Measurements from ENCODE around the gene LIN7B. TPM values are rescaled to one million over a fixed set of nuclear protein-coding genes. Genes with fewer than 3 reads are reported as not detected.
"Not testable (repeated sequence)": the region's sequence is repeated elsewhere in the genome, so short reads cannot be mapped to it uniquely, and the experiment has no call there.

Gene LIN7B
- total and polyA plus RNA-seq, 3 experiments from 2014 or later: 4.0 to 8.1 (median 5.1) TPM

- POLR2A ChIA-PET: interaction anchor here (0.6 kb wide), 1 partner anchor 7 kb away, joined by 3 read pairs; no protein-coding TSS in a partner anchor
- peaks cover 18% of the 10 kb centered on the region for H3K4me1 ChIP-seq (ENCODE audit: insufficient read depth, low read length)
Measured at GRCh38 chr19:49117677-49118564, 3.8 kb downstream of the LIN7B start.

DNA sequence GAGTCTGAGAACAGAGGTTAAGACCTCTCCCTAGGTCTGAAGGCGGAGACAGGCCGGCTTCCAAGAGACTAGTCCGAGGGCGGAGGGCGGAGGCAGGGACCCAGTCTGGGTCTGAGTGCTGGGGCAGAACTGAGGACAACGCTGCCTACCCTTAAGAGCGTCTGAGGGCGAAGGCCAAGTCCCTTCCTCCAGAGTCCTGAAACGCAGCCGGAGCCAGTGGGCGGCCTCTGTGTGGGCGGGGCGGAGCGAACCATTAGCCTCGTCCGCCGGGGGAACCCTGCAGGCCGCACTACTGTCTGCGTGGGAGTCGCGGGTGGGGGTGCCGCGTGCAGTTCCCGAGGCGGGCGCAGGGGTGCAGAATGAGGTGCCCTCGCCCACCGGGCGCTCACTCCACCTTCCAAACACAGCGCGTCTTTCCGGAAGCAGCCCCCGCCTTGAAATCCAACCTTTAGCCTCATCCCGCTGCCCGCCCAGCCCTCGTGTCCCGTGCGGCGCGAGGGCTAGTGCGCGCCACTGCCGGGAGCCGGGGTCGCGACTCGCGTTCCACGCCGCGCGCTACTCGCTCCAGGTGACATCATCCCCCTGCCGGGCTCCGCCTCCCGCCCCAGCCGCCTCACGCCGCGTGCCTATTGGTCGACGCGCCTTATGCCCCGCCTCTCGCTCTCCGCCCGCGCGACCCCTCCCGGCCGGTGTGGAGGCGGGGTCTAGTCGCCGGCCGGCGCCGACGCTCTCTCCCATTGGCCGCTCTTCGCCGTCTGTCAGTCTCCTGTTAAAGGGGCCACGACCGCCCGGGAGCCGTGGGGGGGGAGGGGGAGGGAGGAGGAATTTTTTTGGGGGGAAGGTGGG, 4.6 kb downstream of the LIN7B start, which contains the start of gene C19orf73:
TSS of gene C19orf73 (minus strand) at position 579 of the 846 bp plus-strand sequence. CDS start at position 458, 121 bp downstream.
- Mint-ChIP-seq H3K27ac (peak within 1 kb of the TSS; percentile 87 to 96 (median 90)), H3K9me3 (no peaks in the 10 kb centered on the region), H3K36me3 (peaks cover 0 to 3% (median 0%) of the 10 kb centered on the region in 3 donors), H3K4me1 (peaks cover 35 to 46% (median 41%) of the 10 kb centered on the region in 3 donors), H3K27me3 (no peaks in the 10 kb centered on the region), H3K4me3 (peak within 1 kb of the TSS; percentile 84 to 93 (median 87))
- H3K27ac ChIP-seq (ENCODE audit: low read depth, low read length): peak within 1 kb of the TSS; percentile 93
- H3K27me3 ChIP-seq (ENCODE audit: insufficient read depth, low read length, poor library complexity, severe bottlenecking): no peaks in the 10 kb centered on the region
- no peaks in the 10 kb centered on the region for H3K9me3 ChIP-seq (ENCODE audit: low read length)
- H3K36me3 ChIP-seq (ENCODE audit: insufficient read depth, low read length): no peaks in the 10 kb centered on the region
- peaks cover 15% of the 10 kb centered on the region for H3K4me1 ChIP-seq (ENCODE audit: insufficient read depth, low read length)
- H3K4me3 ChIP-seq (ENCODE audit: low read length): peak within 1 kb of the TSS; percentile 78
- POLR2A ChIA-PET: no interaction called here
- CTCF ChIA-PET: interaction anchor here (1.0 to 1.8 kb wide), 3 partner anchors 9 to 125 kb away, joined by 3 to 5 read pairs (median 3); partner anchors contain the start of genes GYS1 and RUVBL2
- DNase-seq: peak; percentile 93 to 97 (median 97)

More at GRCh38 chr19:49117677-49118564, 3.8 kb downstream of the LIN7B start:
- Histone ChIP-seq H3K36me3 (ENCODE audit: insufficient read depth, low read length) (no peaks in the 10 kb centered on the region), H3K4me3 (ENCODE audit: low read length) (peak overlapping the region; percentile 78), H3K9me3 (ENCODE audit: low read length) (no peaks in the 10 kb centered on the region), H3K27me3 (ENCODE audit: insufficient read depth, low read length, poor library complexity, severe bottlenecking) (no peaks in the 10 kb centered on the region), H3K27ac (ENCODE audit: low read depth, low read length) (peak overlapping the region; percentile 93)
- CTCF ChIA-PET: interaction anchor here (0.8 to 1.8 kb wide), 3 partner anchors 12 to 125 kb away, joined by 3 to 6 read pairs (median 5); partner anchors contain the start of genes GYS1 and RUVBL2
- Mint-ChIP-seq H3K9me3 (no peaks in the 10 kb centered on the region), H3K36me3 (peaks cover 0 to 3% (median 0%) of the 10 kb centered on the region in 3 donors), H3K27ac (peak overlapping the region; percentile 87 to 96 (median 90)), H3K4me1 (peaks cover 41 to 54% (median 49%) of the 10 kb centered on the region in 3 donors), H3K27me3 (no peaks in the 10 kb centered on the region), H3K4me3 (peak overlapping the region; percentile 84 to 93 (median 87))
- DNase-seq: no peak

DNA sequence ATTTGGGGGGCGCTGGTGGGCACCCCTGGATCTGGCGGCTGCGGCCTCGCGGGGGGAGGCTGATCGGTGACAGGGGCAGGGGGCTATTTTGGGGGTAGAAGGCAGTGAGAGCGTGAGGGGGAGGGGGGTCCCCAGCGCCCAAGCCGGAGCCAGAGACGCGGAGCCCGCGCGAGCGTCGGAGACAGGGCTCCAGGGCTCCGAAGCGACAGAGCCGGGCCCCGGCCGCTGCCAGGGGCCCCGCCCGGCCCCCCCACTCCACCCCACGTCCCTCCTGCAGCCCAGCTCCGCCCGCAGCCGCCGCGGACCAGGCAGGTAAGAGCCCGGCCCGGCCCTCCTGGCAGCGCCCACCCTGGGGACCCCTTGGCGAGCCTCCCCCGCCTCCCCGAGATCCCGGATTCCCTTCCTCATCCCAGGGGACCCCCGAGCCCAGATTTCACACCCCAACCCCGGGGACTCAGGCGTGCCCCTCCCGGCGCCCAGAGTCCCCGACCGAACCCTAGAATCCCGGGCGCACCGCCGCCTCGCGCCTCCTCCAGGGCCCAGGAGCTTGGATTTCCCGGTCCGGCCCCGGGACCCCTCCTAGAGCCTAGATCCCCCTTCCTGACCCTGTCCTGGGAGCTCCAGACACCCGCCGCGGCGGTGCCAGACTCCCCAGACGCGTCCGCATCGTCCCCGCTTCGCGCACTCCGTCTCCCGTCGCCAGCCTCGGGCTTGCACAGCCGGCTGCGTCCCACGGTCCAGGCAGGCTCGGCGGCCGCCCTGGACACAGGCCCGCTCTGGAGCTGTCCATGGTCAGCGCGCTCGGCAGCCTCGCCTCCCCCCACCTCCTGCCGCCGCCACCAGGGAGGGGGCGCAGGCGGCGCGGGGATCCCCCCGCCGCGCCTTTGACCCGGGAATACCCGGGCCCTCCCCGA, 5.5 kb downstream of the LIN7B start, which contains the start of gene PPFIA3:
TSS of gene PPFIA3 (plus strand) at position 134 of the 914 bp plus-strand sequence. CDS start 8,330 bp downstream, outside the sequence.
- Mint-ChIP-seq H3K27me3 (no peaks in the 10 kb centered on the region), H3K4me3 (peak within 1 kb of the TSS; percentile 84 to 93 (median 87)), H3K4me1 (peaks cover 32 to 43% (median 38%) of the 10 kb centered on the region in 3 donors), H3K36me3 (peaks cover 0 to 3% (median 0%) of the 10 kb centered on the region in 3 donors), H3K27ac (peak within 1 kb of the TSS; percentile 87 to 96 (median 90)), H3K9me3 (no peaks in the 10 kb centered on the region)
- DNase-seq: peak in 4 of 5 donors; percentile 16 to 60 (median 18)
- CTCF ChIA-PET: interaction anchor here (1.0 to 2.3 kb wide), 3 partner anchors 8 to 22 kb away, joined by 3 to 5 read pairs (median 3); no protein-coding TSS in a partner anchor
- POLR2A ChIA-PET: interaction anchor here (0.9 kb wide), 1 partner anchor 126 kb away, joined by 3 read pairs; the partner anchor contains the start of gene RUVBL2
- H3K9me3 ChIP-seq (ENCODE audit: low read length): no peaks in the 10 kb centered on the region
- peak within 1 kb of the TSS; percentile 93 for H3K27ac ChIP-seq (ENCODE audit: low read depth, low read length)
- H3K27me3 ChIP-seq (ENCODE audit: insufficient read depth, low read length, poor library complexity, severe bottlenecking): no peaks in the 10 kb centered on the region
- H3K4me3 ChIP-seq (ENCODE audit: low read length): peak within 1 kb of the TSS; percentile 78
- no peaks in the 10 kb centered on the region for H3K36me3 ChIP-seq (ENCODE audit: insufficient read depth, low read length)
- peaks cover 13% of the 10 kb centered on the region for H3K4me1 ChIP-seq (ENCODE audit: insufficient read depth, low read length)

DNA sequence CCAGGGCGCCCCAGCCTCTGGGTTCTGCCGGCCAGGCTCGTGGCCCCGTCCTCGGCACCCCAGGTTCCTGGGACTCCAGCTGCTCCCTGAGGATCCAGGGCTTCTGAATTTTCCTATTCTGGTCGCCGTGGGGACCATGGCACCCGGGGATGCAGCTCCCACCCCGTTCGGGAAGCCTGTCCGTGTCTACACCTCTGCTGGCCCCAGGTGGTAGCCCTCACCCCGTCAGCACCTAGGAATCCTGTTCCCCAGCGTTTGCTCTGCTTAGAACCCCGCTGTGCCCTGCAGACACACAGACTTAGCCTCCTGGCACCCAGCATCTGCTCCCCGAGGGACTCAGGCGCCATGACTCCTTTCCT, 6.1 kb downstream of the LIN7B start:
- no peak for DNase-seq
- Histone ChIP-seq H3K27ac (ENCODE audit: low read depth, low read length) (no peak overlapping the region), H3K27me3 (ENCODE audit: insufficient read depth, low read length, poor library complexity, severe bottlenecking) (no peaks in the 10 kb centered on the region), H3K4me3 (ENCODE audit: low read length) (no peak overlapping the region), H3K36me3 (ENCODE audit: insufficient read depth, low read length) (no peaks in the 10 kb centered on the region), H3K9me3 (ENCODE audit: low read length) (no peaks in the 10 kb centered on the region), H3K4me1 (ENCODE audit: insufficient read depth, low read length) (peaks cover 9% of the 10 kb centered on the region)
- Mint-ChIP-seq H3K27me3 (no peaks in the 10 kb centered on the region), H3K4me1 (peaks cover 28 to 39% (median 35%) of the 10 kb centered on the region in 3 donors), H3K4me3 (peak overlapping the region; percentile 67 to 86 (median 75)), H3K27ac (peak overlapping the region in 5 of 8 donors; percentile 4 to 83 (median 29)), H3K9me3 (no peaks in the 10 kb centered on the region), H3K36me3 (peaks cover 0 to 3% (median 0%) of the 10 kb centered on the region in 3 donors)
- ChIA-PET CTCF (interaction anchor here (1.3 to 2.3 kb wide), 2 partner anchors 8 to 14 kb away, joined by 3 to 5 read pairs; no protein-coding TSS in a partner anchor), POLR2A (interaction anchor here (0.9 kb wide), 1 partner anchor 127 kb away, joined by 3 read pairs; the partner anchor contains the start of gene RUVBL2)

DNA sequence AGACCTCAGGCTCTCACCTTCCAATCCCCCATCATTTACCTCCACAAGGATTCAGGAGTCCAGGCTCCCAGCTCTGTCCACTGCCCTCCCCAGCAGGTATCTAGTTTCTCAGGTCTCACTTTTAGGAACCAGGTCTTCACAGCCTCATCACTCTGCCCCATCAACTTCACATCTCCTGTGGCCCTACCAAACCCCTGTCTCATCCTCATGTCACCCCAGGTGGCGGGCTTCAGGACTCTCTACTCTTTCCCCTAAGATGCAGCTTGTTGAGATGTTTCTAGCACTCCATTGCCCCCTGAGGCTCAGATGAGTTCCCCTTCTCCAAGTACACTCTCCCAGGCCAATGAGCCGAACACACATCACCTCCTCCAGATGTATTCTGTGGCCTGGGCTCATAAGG, 6.7 kb downstream of the LIN7B start:
- Mint-ChIP-seq H3K4me1 (peaks cover 28 to 38% (median 33%) of the 10 kb centered on the region in 3 donors), H3K4me3 (peak overlapping the region; percentile 52 to 86 (median 69)), H3K9me3 (no peaks in the 10 kb centered on the region), H3K36me3 (peaks cover 0 to 3% (median 0%) of the 10 kb centered on the region in 3 donors), H3K27ac (peak overlapping the region in 5 of 8 donors; percentile 4 to 72 (median 29)), H3K27me3 (no peaks in the 10 kb centered on the region)
- no peak overlapping the region for H3K4me3 ChIP-seq (ENCODE audit: low read length)
- H3K4me1 ChIP-seq (ENCODE audit: insufficient read depth, low read length): peaks cover 9% of the 10 kb centered on the region
- no peaks in the 10 kb centered on the region for H3K9me3 ChIP-seq (ENCODE audit: low read length)
- ChIA-PET POLR2A (no interaction called here), CTCF (interaction anchor here (0.9 to 2.3 kb wide), 4 partner anchors 14 to 127 kb away, joined by 3 to 5 read pairs (median 4); partner anchors contain the start of genes GYS1 and RUVBL2)
- H3K27ac ChIP-seq (ENCODE audit: low read depth, low read length): no peak overlapping the region
- H3K27me3 ChIP-seq (ENCODE audit: insufficient read depth, low read length, poor library complexity, severe bottlenecking): no peaks in the 10 kb centered on the region
- no peak for DNase-seq
- H3K36me3 ChIP-seq (ENCODE audit: insufficient read depth, low read length): no peaks in the 10 kb centered on the region

- H3K9me3 Mint-ChIP-seq; POLR2A ChIA-PET; H3K36me3 ChIP-seq (ENCODE audit: insufficient read depth, low read length); H3K27me3 Mint-ChIP-seq; H3K4me1 ChIP-seq (ENCODE audit: insufficient read depth, low read length); H3K4me3 ChIP-seq (ENCODE audit: low read length); H3K27ac Mint-ChIP-seq; H3K27me3 ChIP-seq (ENCODE audit: insufficient read depth, low read length, poor library complexity, severe bottlenecking); H3K9me3 ChIP-seq (ENCODE audit: low read length); H3K27ac ChIP-seq (ENCODE audit: low read depth, low read length); H3K36me3 Mint-ChIP-seq; DNase-seq: not testable (repeated sequence)
- Mint-ChIP-seq H3K4me1 (peaks cover 21 to 30% (median 25%) of the 10 kb centered on the region in 3 donors), H3K4me3 (peak overlapping the region in 2 of 7 donors; percentile 27 to 79)
- CTCF ChIA-PET: interaction anchor here (1.1 to 2.3 kb wide), 2 partner anchors 15 to 128 kb away, joined by 3 to 5 read pairs; partner anchors contain the start of genes GYS1 and RUVBL2
Measured at GRCh38 chr19:49121841-49122240, 7.7 kb downstream of the LIN7B start.
